Measurements from ENCODE around the gene INIP. TPM values are rescaled to one million over a fixed set of nuclear protein-coding genes. Genes with fewer than 3 reads are reported as not detected.

Gene INIP
- total and polyA plus RNA-seq, 2 donors (not counting 1 experiment from before 2014, with no cell fraction given): 5.0 to 22.9 TPM

- ChIA-PET POLR2A (no interaction called here), CTCF (interaction anchor here (0.9 kb wide), 1 partner anchor 28 kb away, joined by 3 read pairs; no protein-coding TSS in a partner anchor)
- Mint-ChIP-seq H3K4me1 (peaks cover 51% of the 10 kb centered on the region), H3K27ac (no peak overlapping the region), H3K4me3 (peak overlapping the region; percentile 1), H3K27me3 (no peaks in the 10 kb centered on the region), H3K9me3 (ENCODE audit: insufficient read depth) (peaks cover 6% of the 10 kb centered on the region)
- Histone ChIP-seq H3K27me3 (replicated peaks in 1 of 4; ENCODE audit: control extremely low read depth in 1 of 4, control insufficient read depth in 3 of 4, insufficient read depth in 4 of 4, low read length in 3 of 4) (no peaks in the 10 kb centered on the region), H3K4me2 (replicated peaks; ENCODE audit: low read depth, low read length, poor library complexity, severe bottlenecking) (peak overlapping the region; percentile 34), H3K9me3 (ENCODE audit: control extremely low read depth in 1 of 3, control insufficient read depth in 2 of 3, insufficient read depth in 1 of 3, low read length in 2 of 3) (peaks cover 0 to 4% (median 1%) of the 10 kb centered on the region in 3 donors), H3K9ac (ENCODE audit: low read length) (no peak overlapping the region), H3K36me3 (replicated peaks in 1 of 2; ENCODE audit: control extremely low read depth in 1 of 2, control insufficient read depth in 1 of 2, extremely low read depth in 1 of 2, insufficient read depth in 2 of 2, low read length in 1 of 2) (peaks cover 0 to 3% of the 10 kb centered on the region in 2 experiments), H3K4me3 (ENCODE audit: control extremely low read depth in 1 of 5, extremely low read depth in 1 of 5, insufficient read depth in 1 of 5, low read depth in 2 of 5, low read length in 4 of 5) (no peak overlapping the region), H3K79me2 (ENCODE audit: control insufficient read depth, insufficient read depth, low read length) (peaks cover 84% of the 10 kb centered on the region), H2AFZ (ENCODE audit: insufficient read depth, low read depth, low read length, poor library complexity, severe bottlenecking) (no peak overlapping the region), H3K27ac (ENCODE audit: low read length in 2 of 2) (no peak overlapping the region), H3K4me1 (ENCODE audit: control insufficient read depth in 2 of 2, insufficient read depth in 2 of 2, low read length in 2 of 2) (peaks cover 15 to 16% of the 10 kb centered on the region in 2 donors), H4K20me1 (ENCODE audit: control insufficient read depth, insufficient read depth, low read length, poor library complexity, severe bottlenecking) (peaks cover 26% of the 10 kb centered on the region)
- WGBS (ENCODE audit: insufficient coverage): 76% methylated on average over 5 of the region's 12 CpGs
- no peak for TF ChIP-seq CTCF (IDR thresholded peaks at IDR 0.05)
- DNase-seq (no peak), ATAC-seq (ENCODE audit: low read depth) (peak; percentile 17)
- intact Hi-C loops (cut with micrococcal nuclease): no loop called here
These were observed 44.2 kb upstream of the INIP start for GRCh38 chr9:112761912-112762655.

- peaks cover 26% of the 10 kb centered on the region for H4K20me1 ChIP-seq (ENCODE audit: control insufficient read depth, insufficient read depth, low read length, poor library complexity, severe bottlenecking)
- ChIA-PET POLR2A (no interaction called here), CTCF (interaction anchor here (0.8 kb wide), 1 partner anchor 32 kb away, joined by 3 read pairs; no protein-coding TSS in a partner anchor)
- H3K4me3 ChIP-seq (ENCODE audit: control extremely low read depth in 1 of 5, extremely low read depth in 1 of 5, insufficient read depth in 1 of 5, low read depth in 2 of 5, low read length in 4 of 5): no peak overlapping the region
- no peak overlapping the region for H3K27ac Mint-ChIP-seq
- H3K36me3 ChIP-seq (replicated peaks in 1 of 2; ENCODE audit: control extremely low read depth in 1 of 2, control insufficient read depth in 1 of 2, extremely low read depth in 1 of 2, insufficient read depth in 2 of 2, low read length in 1 of 2): peaks cover 0 to 3% of the 10 kb centered on the region in 2 experiments
- no peak overlapping the region for H3K9ac ChIP-seq (ENCODE audit: low read length)
- no peak for ATAC-seq (ENCODE audit: low read depth)
- no peak overlapping the region for H3K4me3 Mint-ChIP-seq
- peaks cover 85% of the 10 kb centered on the region for H3K79me2 ChIP-seq (ENCODE audit: control insufficient read depth, insufficient read depth, low read length)
- H3K9me3 ChIP-seq (ENCODE audit: control extremely low read depth in 1 of 3, control insufficient read depth in 2 of 3, insufficient read depth in 1 of 3, low read length in 2 of 3): peaks cover 0 to 2% (median 0%) of the 10 kb centered on the region in 3 donors
- H3K4me1 Mint-ChIP-seq: peaks cover 56% of the 10 kb centered on the region
- no peak overlapping the region for H2AFZ ChIP-seq (ENCODE audit: insufficient read depth, low read depth, low read length, poor library complexity, severe bottlenecking)
- no peak for DNase-seq
- H3K27me3 ChIP-seq (replicated peaks in 1 of 4; ENCODE audit: control extremely low read depth in 1 of 4, control insufficient read depth in 3 of 4, insufficient read depth in 4 of 4, low read length in 3 of 4): no peaks in the 10 kb centered on the region
- intact Hi-C loops (cut with micrococcal nuclease): no loop called here
- no peak for TF ChIP-seq CTCF (IDR thresholded peaks at IDR 0.05)
- H3K4me2 ChIP-seq (replicated peaks; ENCODE audit: low read depth, low read length, poor library complexity, severe bottlenecking): no peak overlapping the region
- 96% methylated on average over 8 of the region's 8 CpGs for WGBS (ENCODE audit: insufficient coverage)
- no peaks in the 10 kb centered on the region for H3K9me3 Mint-ChIP-seq (ENCODE audit: insufficient read depth)
- no peaks in the 10 kb centered on the region for H3K27me3 Mint-ChIP-seq
- H3K4me1 ChIP-seq (ENCODE audit: control insufficient read depth in 2 of 2, insufficient read depth in 2 of 2, low read length in 2 of 2): peaks cover 15 to 16% of the 10 kb centered on the region in 2 donors
- no peak overlapping the region for H3K27ac ChIP-seq (ENCODE audit: low read length in 2 of 2)
These were observed 42.9 kb upstream of the INIP start for GRCh38 chr9:112760821-112761220.

Data from B cell (primary cell).